DOHH2 (cell line): ENCODE measurements around the gene ZNF429.
A peak's percentile ranks its signal among the peaks of the same experiment; 100 is the strongest.

Source experiments
- H3F3A ChIP-seq: fragments of 200-600 bp; sonication (generic), shearing (Covaris generic); 2 replicates; pipeline ENCODE4 v1.6.0; 2016; ENCODE audit warnings: antibody characterized with exemption, mild to moderate bottlenecking; ENCODE audit not compliant: control insufficient read depth, insufficient read depth
- H3K27ac ChIP-seq: fragments of 200-600 bp; sonication (generic); 2 replicates; pipeline ENCODE4 v1.5.1; 2014; ENCODE audit warnings: low read depth, mild to moderate bottlenecking, low read length, moderate library complexity
- H3K27me3 ChIP-seq: fragments of 200-600 bp; sonication (generic); 2 replicates; pipeline ENCODE4 v1.6.1; 2014; ENCODE audit warnings: mild to moderate bottlenecking, low read length, mixed read lengths; ENCODE audit not compliant: control insufficient read depth
- H3K36me3 ChIP-seq: fragments of 200-600 bp; sonication (generic); 2 replicates; pipeline ENCODE4 v1.6.1; 2014; ENCODE audit warnings: mild to moderate bottlenecking, low read length, moderate library complexity, mixed read lengths; ENCODE audit not compliant: control insufficient read depth
- H3K4me1 ChIP-seq: fragments of 200-600 bp; sonication (generic); 2 replicates; pipeline ENCODE4 v1.6.1; 2014; ENCODE audit warnings: mild to moderate bottlenecking, low read length, mixed read lengths; ENCODE audit not compliant: control insufficient read depth
- H3K4me2 ChIP-seq: fragments of 200-600 bp; sonication (generic); 2 replicates; pipeline ENCODE4 v1.6.0; 2014; ENCODE audit warnings: mild to moderate bottlenecking, low read length, moderate library complexity
- H3K4me3 ChIP-seq: fragments of 200-600 bp; sonication (generic); 2 replicates; pipeline ENCODE4 v1.5.1; 2014; ENCODE audit warnings: mild to moderate bottlenecking, low read length, mixed read lengths
- H3K79me2 ChIP-seq: fragments of 200-600 bp; sonication (generic); 2 replicates; pipeline ENCODE4 v1.6.1; 2014; ENCODE audit warnings: mild to moderate bottlenecking, low read length, mixed read lengths; ENCODE audit not compliant: control insufficient read depth
- H3K9me2 ChIP-seq: fragments of 200-600 bp; sonication (generic); replicated peaks from 2 replicates; pipeline ENCODE4 v1.6.1; 2014; ENCODE audit warnings: mild to moderate bottlenecking, low read length, mixed read lengths; ENCODE audit not compliant: control insufficient read depth
- H3K9me3 ChIP-seq: fragments of 200-600 bp; sonication (generic); 2 replicates; pipeline ENCODE4 v1.6.1; 2014; ENCODE audit warnings: antibody characterized with exemption, low read length, mixed read lengths; ENCODE audit not compliant: control insufficient read depth, insufficient read depth
- H4K20me1 ChIP-seq: fragments of 200-600 bp; sonication (generic); 2 replicates; pipeline ENCODE4 v1.6.0; 2014; ENCODE audit warnings: low read depth, mild to moderate bottlenecking, antibody characterized with exemption, low read length, moderate library complexity; ENCODE audit not compliant: control insufficient read depth, insufficient read depth
- EZH2phosphoT487 ChIP-seq: fragments of 200-600 bp; sonication (generic); IDR thresholded peaks from 2 replicates; pipeline ENCODE4 v1.6.1; 2017; ENCODE audit warnings: borderline replicate concordance, mild to moderate bottlenecking, antibody characterized with exemption, low read length, moderate library complexity, mixed read lengths
- TF ChIP-seq, protein P1 (sequence below): fragments of 200-600 bp; sonication (generic); IDR thresholded peaks from one replicate; pipeline ENCODE4 v1.5.1; 2014; ENCODE audit warnings: antibody characterized with exemption, mild to moderate bottlenecking, low read depth, low read length; ENCODE audit not compliant: poor library complexity, severe bottlenecking

The ZNF429 gene

DNA sequence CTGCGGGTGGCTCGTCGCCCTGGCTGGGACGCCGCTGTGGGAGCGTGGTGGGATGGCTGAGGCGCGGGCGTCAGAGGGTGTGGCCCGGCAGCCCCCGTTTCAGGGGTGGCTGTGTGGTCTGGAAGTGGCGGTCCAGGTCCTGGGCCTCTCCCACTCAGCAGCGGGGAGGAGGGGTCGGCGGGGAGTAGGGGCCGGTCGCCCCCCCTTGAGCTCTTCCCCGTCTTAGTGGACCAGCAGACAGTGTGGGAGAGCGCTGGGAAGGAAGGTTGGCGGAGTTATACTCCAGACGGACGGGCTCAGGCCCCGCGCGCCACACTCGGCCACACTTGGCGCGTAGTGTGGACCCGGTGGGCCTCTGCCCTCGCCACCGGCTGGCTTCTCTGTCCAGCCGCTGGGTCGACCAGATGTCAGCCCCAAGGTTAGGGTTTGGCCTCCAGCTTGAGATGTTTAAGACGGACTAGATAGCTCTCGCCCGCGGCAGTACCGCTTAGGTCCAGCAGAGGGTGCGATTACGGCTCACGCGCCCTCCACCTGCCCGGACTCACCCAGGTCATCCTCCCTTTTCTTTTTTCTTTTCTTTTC, 21.7 kb upstream of the ZNF429 start:
- no peaks in the 10 kb centered on the region for H3K9me2 ChIP-seq
- H3K9me3 ChIP-seq: peaks cover 10% of the 10 kb centered on the region; the same call in 1 of the 2 replicates
- H3K27ac ChIP-seq: no peak overlapping the region
- no peak overlapping the region for H3K4me3 ChIP-seq
- TF ChIP-seq, protein P1, sequence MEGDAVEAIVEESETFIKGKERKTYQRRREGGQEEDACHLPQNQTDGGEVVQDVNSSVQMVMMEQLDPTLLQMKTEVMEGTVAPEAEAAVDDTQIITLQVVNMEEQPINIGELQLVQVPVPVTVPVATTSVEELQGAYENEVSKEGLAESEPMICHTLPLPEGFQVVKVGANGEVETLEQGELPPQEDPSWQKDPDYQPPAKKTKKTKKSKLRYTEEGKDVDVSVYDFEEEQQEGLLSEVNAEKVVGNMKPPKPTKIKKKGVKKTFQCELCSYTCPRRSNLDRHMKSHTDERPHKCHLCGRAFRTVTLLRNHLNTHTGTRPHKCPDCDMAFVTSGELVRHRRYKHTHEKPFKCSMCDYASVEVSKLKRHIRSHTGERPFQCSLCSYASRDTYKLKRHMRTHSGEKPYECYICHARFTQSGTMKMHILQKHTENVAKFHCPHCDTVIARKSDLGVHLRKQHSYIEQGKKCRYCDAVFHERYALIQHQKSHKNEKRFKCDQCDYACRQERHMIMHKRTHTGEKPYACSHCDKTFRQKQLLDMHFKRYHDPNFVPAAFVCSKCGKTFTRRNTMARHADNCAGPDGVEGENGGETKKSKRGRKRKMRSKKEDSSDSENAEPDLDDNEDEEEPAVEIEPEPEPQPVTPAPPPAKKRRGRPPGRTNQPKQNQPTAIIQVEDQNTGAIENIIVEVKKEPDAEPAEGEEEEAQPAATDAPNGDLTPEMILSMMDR: peak; percentile 54
- no peak for TF ChIP-seq EZH2phosphoT487
- H3K36me3 ChIP-seq: no peaks in the 10 kb centered on the region
- H3K27me3 ChIP-seq: no peaks in the 10 kb centered on the region
- no peaks in the 10 kb centered on the region for H4K20me1 ChIP-seq
- no peaks in the 10 kb centered on the region for H3K4me1 ChIP-seq
- no peaks in the 10 kb centered on the region for H3F3A ChIP-seq
- H3K79me2 ChIP-seq: no peaks in the 10 kb centered on the region
- no peak overlapping the region for H3K4me2 ChIP-seq

DNA sequence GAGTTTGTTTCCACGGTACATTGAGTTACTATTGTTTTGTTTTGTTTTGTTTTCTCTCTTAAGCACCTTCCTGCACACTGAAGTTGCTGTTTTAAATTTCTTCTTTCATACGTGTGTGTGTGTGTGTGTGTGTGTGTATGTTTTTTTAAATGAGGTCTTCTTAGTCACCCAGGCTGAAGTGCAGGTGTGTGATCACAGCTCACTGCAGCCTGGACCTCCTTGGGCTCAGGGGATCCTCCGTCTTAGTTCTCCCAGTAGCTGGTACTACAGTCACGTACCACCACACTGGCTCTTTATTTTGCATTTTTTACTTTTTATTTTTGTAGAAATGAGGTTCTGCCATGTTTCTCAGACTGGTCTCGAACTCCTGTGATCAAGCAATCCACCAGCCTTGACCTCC, 20.8 kb upstream of the ZNF429 start:
- H3K36me3 ChIP-seq: no peaks in the 10 kb centered on the region
- no peaks in the 10 kb centered on the region for H3F3A ChIP-seq
- no peaks in the 10 kb centered on the region for H3K27me3 ChIP-seq
- H3K27ac ChIP-seq: no peak overlapping the region
- H3K4me1 ChIP-seq: no peaks in the 10 kb centered on the region
- H3K79me2 ChIP-seq: no peaks in the 10 kb centered on the region
- H3K9me3 ChIP-seq: peaks cover 11% of the 10 kb centered on the region; the same call in 1 of the 2 replicates
- H4K20me1 ChIP-seq: no peaks in the 10 kb centered on the region
- no peak overlapping the region for H3K4me2 ChIP-seq
- TF ChIP-seq EZH2phosphoT487: no peak
- TF ChIP-seq, protein P1: no peak
- no peak overlapping the region for H3K4me3 ChIP-seq
- H3K9me2 ChIP-seq: no peaks in the 10 kb centered on the region

DNA sequence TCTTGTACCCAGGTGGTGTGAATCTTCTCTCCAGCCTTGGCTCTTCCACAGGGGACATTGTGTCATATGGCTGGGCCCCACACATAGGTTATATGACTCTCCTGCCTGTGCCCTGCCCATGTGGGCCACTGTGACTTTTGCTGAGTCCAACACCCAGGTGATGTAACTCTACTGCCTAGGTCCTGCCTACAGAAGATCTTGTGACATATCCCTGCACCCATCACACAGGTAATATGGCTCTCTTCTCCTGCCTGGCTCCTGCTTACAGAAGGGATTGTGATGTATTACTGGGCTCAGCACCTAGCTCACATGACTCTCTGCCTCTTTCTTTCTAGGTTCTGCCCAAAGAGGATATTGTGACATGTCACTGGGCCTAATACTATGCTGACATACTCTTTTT, 19.5 kb upstream of the ZNF429 start:
- no peaks in the 10 kb centered on the region for H4K20me1 ChIP-seq
- no peaks in the 10 kb centered on the region for H3K27me3 ChIP-seq
- H3F3A ChIP-seq: no peaks in the 10 kb centered on the region
- H3K79me2 ChIP-seq: no peaks in the 10 kb centered on the region
- H3K9me3 ChIP-seq: peaks cover 18% of the 10 kb centered on the region
- no peak overlapping the region for H3K4me2 ChIP-seq
- H3K27ac ChIP-seq: no peak overlapping the region
- no peak overlapping the region for H3K4me3 ChIP-seq
- no peaks in the 10 kb centered on the region for H3K36me3 ChIP-seq
- TF ChIP-seq, protein P1: no peak
- no peak for TF ChIP-seq EZH2phosphoT487
- no peaks in the 10 kb centered on the region for H3K4me1 ChIP-seq
- no peaks in the 10 kb centered on the region for H3K9me2 ChIP-seq

DNA sequence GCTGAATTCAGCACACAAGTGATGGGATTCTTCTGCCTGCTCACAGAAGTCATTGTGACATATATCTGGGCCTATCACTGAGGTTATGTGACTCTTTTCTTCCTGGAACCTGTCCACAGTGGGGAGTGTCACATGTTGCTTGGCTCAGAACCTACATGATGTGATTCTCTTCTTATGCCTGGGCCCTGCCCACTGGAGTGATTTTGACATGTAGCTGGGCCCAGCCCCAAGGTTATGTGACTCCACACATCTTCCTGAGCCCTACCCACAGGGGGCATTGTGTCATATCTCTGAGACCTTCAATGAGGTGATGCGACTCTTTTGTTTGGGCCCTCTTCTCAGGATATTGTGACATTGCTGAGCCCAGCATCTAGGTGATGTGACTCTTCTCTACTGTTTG, 17.4 kb upstream of the ZNF429 start:
- Histone ChIP-seq H3K4me3 (no peak overlapping the region), H3K4me2 (no peak overlapping the region), H3K79me2 (no peaks in the 10 kb centered on the region), H3K9me3 (peaks cover 18% of the 10 kb centered on the region), H3K4me1 (no peaks in the 10 kb centered on the region), H3K27me3 (no peaks in the 10 kb centered on the region), H3K36me3 (no peaks in the 10 kb centered on the region), H3K27ac (no peak overlapping the region), H3K9me2 (no peaks in the 10 kb centered on the region), H4K20me1 (no peaks in the 10 kb centered on the region), H3F3A (no peaks in the 10 kb centered on the region)
- no peak for TF ChIP-seq EZH2phosphoT487
- TF ChIP-seq, protein P1: no peak
